NCI-H2107 (cell line): ENCODE measurements around the gene SPIRE1.
"Not testable (repeated sequence)": the region's sequence is repeated elsewhere in the genome, so short reads cannot be mapped to it uniquely, and the experiment has no call there.

Experiments
- DNase-seq: peaks from one replicate; lab custom pipeline; 2025; lab: John Stamatoyannopoulos, UW

The SPIRE1 gene

GRCh38 chr18:12485479-12486105, 172.3 kb downstream of the SPIRE1 start:
- DNase-seq = no peak

- not testable (repeated sequence) for DNase-seq
These were observed 176.0 kb downstream of the SPIRE1 start for GRCh38 chr18:12481915-12482314.

GRCh38 chr18:12479982-12480381, 177.9 kb downstream of the SPIRE1 start:
- no peak for DNase-seq

- DNase-seq = no peak
These were observed 178.4 kb downstream of the SPIRE1 start for GRCh38 chr18:12479536-12479935.

GRCh38 chr18:12478269-12479047, 179.4 kb downstream of the SPIRE1 start:
- DNase-seq = no peak

- DNase-seq = no peak
These were observed 180.3 kb downstream of the SPIRE1 start for GRCh38 chr18:12477606-12478005.

- DNase-seq = no peak
These were observed 181.0 kb downstream of the SPIRE1 start for GRCh38 chr18:12476955-12477354.

GRCh38 chr18:12474876-12475275, 183.0 kb downstream of the SPIRE1 start:
- no peak for DNase-seq

- no peak for DNase-seq
These were observed 183.8 kb downstream of the SPIRE1 start for GRCh38 chr18:12474146-12474545.

GRCh38 chr18:12470382-12471075, 187.4 kb downstream of the SPIRE1 start:
- DNase-seq = no peak

GRCh38 chr18:12468445-12468844, 189.5 kb downstream of the SPIRE1 start:
- no peak for DNase-seq

- DNase-seq = no peak
These were observed 193.2 kb downstream of the SPIRE1 start for GRCh38 chr18:12464731-12465130.

GRCh38 chr18:12463191-12463590, 194.7 kb downstream of the SPIRE1 start:
- DNase-seq = no peak

- no peak for DNase-seq
These were observed 195.7 kb downstream of the SPIRE1 start for GRCh38 chr18:12462242-12462641.

- no peak for DNase-seq
These were observed 196.6 kb downstream of the SPIRE1 start for GRCh38 chr18:12461326-12461725.

GRCh38 chr18:12460874-12461273, 197.0 kb downstream of the SPIRE1 start:
- DNase-seq = no peak

- no peak for DNase-seq
These were observed 199.1 kb downstream of the SPIRE1 start for GRCh38 chr18:12458771-12459170.

- DNase-seq = no peak
These were observed 201.5 kb downstream of the SPIRE1 start for GRCh38 chr18:12456441-12456840.

GRCh38 chr18:12455496-12455895, 202.4 kb downstream of the SPIRE1 start:
- no peak for DNase-seq

- no peak for DNase-seq
These were observed 205.1 kb downstream of the SPIRE1 start for GRCh38 chr18:12452784-12453183.

GRCh38 chr18:12451428-12451827, 206.5 kb downstream of the SPIRE1 start:
- no peak for DNase-seq

GRCh38 chr18:12449051-12449785, 208.7 kb downstream of the SPIRE1 start:
- no peak for DNase-seq
